MM.1S (cell line): Measurements from ENCODE around the gene TNFAIP8.

ENCODE experiments used
- CTCF ChIP-seq: fragments of 300-600 bp; sonication (generic); IDR thresholded peaks from 2 replicates; pipeline ENCODE4 v1.5.1; 2016; ENCODE audit warnings: antibody characterized with exemption, low read length, mixed read lengths
- EZH2 ChIP-seq: fragments of 300-600 bp; sonication (generic); optimal IDR thresholded peaks from 2 replicates; pipeline ENCODE3; 2017; ENCODE audit warnings: low read depth, mild to moderate bottlenecking, antibody characterized with exemption, low read length, mixed read lengths
- EZH2phosphoT487 ChIP-seq: fragments of 300-600 bp; sonication (generic); IDR thresholded peaks from 2 replicates; pipeline ENCODE4 v1.6.1; 2018; ENCODE audit warnings: antibody characterized with exemption, low read length

GRCh38 chr5:119316906-119317305 is 38.9 kb upstream of the TNFAIP8 start:
- TF ChIP-seq CTCF (no peak), EZH2 (no peak), EZH2phosphoT487 (no peak)
